HepG2 (cell line): ENCODE results near the gene CCM2L.

Experiments
- AKAP8 ChIP-seq: sonication (generic); formaldehyde crosslinking; IDR thresholded peaks from 2 replicates; pipeline ENCODE4 v1.5.1; 2020; ENCODE audit warnings: mild to moderate bottlenecking, missing genetic modification reagents
- POLR2A ChIP-seq, 2 experiments: IDR thresholded peaks; 2 replicates each; pipeline ENCODE4 v1.6.1; 2011; ENCODE audit warnings: low read depth in 2 of 2, low read length in 2 of 2, mild to moderate bottlenecking in 1 of 2, moderate library complexity in 1 of 2; ENCODE audit not compliant: insufficient read depth in 1 of 2

DNA sequence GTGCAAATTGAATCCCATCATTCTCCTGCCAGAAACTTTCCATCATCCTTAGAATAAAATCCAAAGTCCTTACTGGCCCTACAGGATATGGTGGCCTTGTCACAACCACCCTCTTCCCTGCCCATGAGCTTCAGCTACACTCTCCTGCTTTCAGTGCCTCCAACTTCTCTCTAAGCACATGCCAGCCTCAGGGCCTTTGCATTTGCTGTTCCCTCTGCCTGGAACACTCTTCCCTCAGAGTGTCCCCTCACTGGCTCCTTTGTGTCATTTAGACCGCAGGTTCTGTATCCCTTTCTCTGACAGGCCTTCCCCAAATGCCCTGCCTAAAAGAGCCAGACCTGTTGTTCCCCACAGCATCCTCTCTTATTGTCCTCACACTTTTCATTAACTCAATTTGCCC lies 60.0 kb downstream of the CCM2L start:
- TF ChIP-seq POLR2A (IDR thresholded peaks at IDR 0.05; ENCODE audit: insufficient read depth in 1 of 2, low read depth in 2 of 2, low read length in 2 of 2) (no peak), AKAP8 (CRISPR knock-in tag) (no peak)
